ENCODE measurements around the gene TNKS1BP1. TPM values are rescaled to one million over a fixed set of nuclear protein-coding genes. Genes with fewer than 3 reads are reported as not detected.

The TNKS1BP1 gene
- total and polyA plus RNA-seq, 2 of the 8 experiments (the other 6 are each of a cell fraction or from before 2014, with no cell fraction given): 50.0 to 122 TPM

GRCh38 chr11:57373146-57373545 lies 48.4 kb upstream of the TNKS1BP1 start:
- no peak for TF ChIP-seq POLR2A (IDR thresholded peaks at IDR 0.05; ENCODE audit: control extremely low read depth in 1 of 2, low read depth in 2 of 2, low read length in 2 of 2)
- no peak overlapping the region for H4K91ac ChIP-seq (replicated peaks; ENCODE audit: insufficient read length, low read length)
- H2BK12ac ChIP-seq (ENCODE audit: low read depth, low read length): no peak overlapping the region
- WGBS, 2 experiments (ENCODE audit: extremely low coverage in 1 of 2, insufficient coverage in 1 of 2, insufficient read length in 1 of 2, insufficient replicate concordance in 2 of 2, low coverage in 1 of 2, low lambda C conversion rate in 2 of 2, missing lambda C conversion rate in 1 of 2): 88% methylated on average over 3 of the region's 3 CpGs; no CpG with 5 or more reads in 1 of the 2 experiments
- no peaks in the 10 kb centered on the region for H3K79me1 ChIP-seq (ENCODE audit: low read depth, low read length)
- CTCF ChIA-PET (ENCODE audit: partially characterized antibody): interaction anchor here (0.7 to 2.0 kb wide), 5 partner anchors 8 to 105 kb away, joined by 3 to 8 read pairs (median 6); no protein-coding TSS in a partner anchor
- no peak for DNase-seq (ENCODE audit: low read depth in 1 of 2, low spot score in 2 of 2)
- H3K9ac ChIP-seq (replicated peaks in 1 of 4; ENCODE audit: extremely low read depth in 1 of 4, low read depth in 3 of 4, low read length in 3 of 4): no peak overlapping the region
- no peaks in the 10 kb centered on the region for H4K20me1 ChIP-seq (replicated peaks in 1 of 2; ENCODE audit: control insufficient read depth in 1 of 2, insufficient read depth in 2 of 2, low read length in 2 of 2)
- no peak overlapping the region for H2BK120ac ChIP-seq (replicated peaks; ENCODE audit: low read depth, low read length)
- POLR2A ChIA-PET (ENCODE audit: partially characterized antibody): interaction anchor here (1.2 kb wide), 2 partner anchors 9 to 20 kb away, joined by 3 to 4 read pairs; no protein-coding TSS in a partner anchor
- no peaks in the 10 kb centered on the region for H3K36me3 ChIP-seq (ENCODE audit: control insufficient read depth in 2 of 4, insufficient read depth in 4 of 4, low read length in 3 of 4)
- H2BK20ac ChIP-seq (ENCODE audit: low read length): no peak overlapping the region
- H3K14ac ChIP-seq (ENCODE audit: insufficient read length): no peak overlapping the region
- H3K23ac ChIP-seq (ENCODE audit: insufficient read length): no peak overlapping the region
- no peaks in the 10 kb centered on the region; a peak in 1 of 7 replicates for H3K4me1 ChIP-seq (replicated peaks in 1 of 4; ENCODE audit: control insufficient read depth in 3 of 4, insufficient read depth in 4 of 4, low read length in 3 of 4)
- no peak overlapping the region for H3K18ac ChIP-seq (ENCODE audit: extremely low read depth, low read length)
- H3K4ac ChIP-seq (replicated peaks; ENCODE audit: insufficient read length, low read depth, low read length): no peak overlapping the region
- H4K8ac ChIP-seq (ENCODE audit: extremely low read depth, insufficient read depth, low read length): no peak overlapping the region
- FAIRE-seq: no peak
- no peaks in the 10 kb centered on the region for H3K79me2 ChIP-seq (ENCODE audit: control insufficient read depth in 1 of 2, insufficient read depth in 2 of 2, low read length in 2 of 2)
- no peak overlapping the region for H2BK15ac ChIP-seq (ENCODE audit: low read length)
- no peak overlapping the region for H4K5ac ChIP-seq (ENCODE audit: insufficient read length, low read depth, low read length)
- H3K4me3 ChIP-seq (ENCODE audit: extremely low read depth in 1 of 4, insufficient read depth in 2 of 4, low read depth in 3 of 4, low read length in 4 of 4): no peak overlapping the region
- H3K27me3 ChIP-seq (replicated peaks in 1 of 4; ENCODE audit: control insufficient read depth in 3 of 4, extremely low read depth in 1 of 4, insufficient read depth in 3 of 4, low read length in 3 of 4): peaks cover 0 to 2% (median 0%) of the 10 kb centered on the region in 4 experiments; a peak in 3 of 7 replicates
- H3K4me2 ChIP-seq (ENCODE audit: insufficient read depth in 1 of 2, low read depth in 2 of 2, low read length in 2 of 2): no peak overlapping the region
- no peak overlapping the region for H2AFZ ChIP-seq (ENCODE audit: low read length)
- H2AK5ac ChIP-seq (ENCODE audit: low read depth, low read length): no peak overlapping the region
- H3K9me3 ChIP-seq (ENCODE audit: insufficient read depth in 2 of 2, low read depth in 1 of 2, low read length in 1 of 2): no peaks in the 10 kb centered on the region
- peaks cover 4% of the 10 kb centered on the region; the same call in 1 of the 2 replicates for H3K23me2 ChIP-seq (ENCODE audit: low read depth, low read length)
- H3K56ac ChIP-seq (replicated peaks; ENCODE audit: insufficient read length, low read depth, low read length): no peak overlapping the region
- H2BK5ac ChIP-seq (ENCODE audit: low read depth, low read length): no peak overlapping the region
- no peak overlapping the region for H3K27ac ChIP-seq (ENCODE audit: low read depth, low read length)
